ENCODE measurements around the gene PDAP1. TPM values are rescaled to one million over a fixed set of nuclear protein-coding genes. Genes with fewer than 3 reads are reported as not detected.
"Not testable (repeated sequence)": the region's sequence is repeated elsewhere in the genome, so short reads cannot be mapped to it uniquely, and the experiment has no call there.

PDAP1 gene
- total RNA-seq, 1 experiment from 2014 or later: 200 TPM

DNA sequence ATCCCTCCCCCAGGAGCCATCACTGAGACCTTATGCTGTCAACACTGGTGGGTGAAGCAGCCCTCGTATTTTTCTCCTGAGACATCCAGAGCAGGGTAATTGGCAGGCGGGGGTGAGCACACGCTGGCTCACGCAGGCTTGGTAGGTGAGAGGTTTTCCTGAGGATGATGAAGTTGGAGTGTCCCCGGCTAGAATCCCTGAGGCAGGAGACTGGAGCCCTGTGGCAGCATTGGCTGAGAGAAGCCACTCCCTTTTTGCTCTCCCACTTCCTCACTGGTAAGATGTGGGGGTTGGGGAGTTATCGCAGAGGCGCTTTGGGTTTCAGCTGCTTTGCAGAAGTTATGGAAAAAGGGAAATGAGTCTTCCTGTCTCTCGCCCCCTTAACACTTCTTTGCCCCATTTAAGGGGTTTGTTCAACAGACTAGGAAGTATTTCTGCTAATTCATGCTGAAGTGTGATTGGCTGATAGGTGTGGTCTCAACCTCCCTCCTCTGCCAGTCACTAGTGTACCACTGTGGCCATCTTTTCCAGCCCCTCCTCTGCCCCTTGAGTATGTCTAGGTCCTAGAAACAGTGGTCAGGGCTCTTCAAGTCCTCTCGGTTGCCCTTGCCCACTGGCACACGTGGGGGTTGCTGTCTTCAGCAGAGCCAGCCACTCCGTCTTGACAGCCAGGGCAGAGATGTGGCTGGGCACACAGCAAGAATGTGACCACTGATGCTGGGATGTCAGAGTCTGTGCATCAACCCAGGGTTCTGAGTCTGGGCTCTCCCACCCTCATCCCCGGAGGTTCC is 28.2 kb downstream of the PDAP1 start:
- ChIA-PET RAD21 (ENCODE audit: low non-redundant PET in 1 of 2, low total read pairs in 2 of 2, uncharacterized antibody in 2 of 2, unreplicated experiment in 2 of 2) (no interaction called here), CTCF (no interaction called here), POLR2A (no interaction called here)
- Histone ChIP-seq H3K79me2 (ENCODE audit: insufficient read depth, low read length) (peaks cover 85% of the 10 kb centered on the region), H3K27ac (ENCODE audit: low read depth, low read length) (peak overlapping the region; percentile 10; the same call in 1 of the 2 replicates), H4K20me1 (ENCODE audit: insufficient read depth) (no peaks in the 10 kb centered on the region), H3K4me2 (ENCODE audit: low read length) (peak overlapping the region; percentile 0; the same call in 1 of the 2 replicates), H3K27me3 (ENCODE audit: insufficient read depth, low read length) (no peaks in the 10 kb centered on the region), H3K36me3 (ENCODE audit: control insufficient read depth in 1 of 2, insufficient read depth in 2 of 2, low read length in 2 of 2) (peaks cover 5 to 25% of the 10 kb centered on the region in 2 experiments; a peak in 2 of 4 replicates), H2AFZ (ENCODE audit: low read depth, low read length, poor library complexity, severe bottlenecking) (no peak overlapping the region), H3K9me2 (ENCODE audit: insufficient read depth) (no peaks in the 10 kb centered on the region), H3K4me3 (replicated peaks in 1 of 2; ENCODE audit: low read depth in 1 of 2, low read length in 2 of 2) (no peak overlapping the region), H3K9me3 (ENCODE audit: control insufficient read depth in 1 of 2, insufficient read depth in 1 of 2, low read depth in 1 of 2, low read length in 2 of 2) (no peaks in the 10 kb centered on the region), H3K9ac (ENCODE audit: low read length) (no peak overlapping the region), H3K4me1 (ENCODE audit: control insufficient read depth in 1 of 2, insufficient read depth in 2 of 2, low read length in 2 of 2) (peaks cover 16 to 36% of the 10 kb centered on the region in 2 experiments; a peak in 3 of 4 replicates)
- ATAC-seq: no peak
- TF ChIP-seq SIN3A (IDR thresholded peaks at IDR 0.05; ENCODE audit: low read depth): no peak
- no peak for TF ChIP-seq CBX3 (IDR thresholded peaks at IDR 0.05; ENCODE audit: low read depth)
- no peak for TF ChIP-seq RAD21 (IDR thresholded peaks at IDR 0.05; ENCODE audit: low read depth)
- no peak for TF ChIP-seq ZFX (IDR thresholded peaks at IDR 0.05)
- intact Hi-C loops (cut with micrococcal nuclease): no loop called here
- no TSS peak for BruUV-seq (replicated peaks)
- no peak for DNase-seq (ENCODE audit: low read depth, low spot score)

DNA sequence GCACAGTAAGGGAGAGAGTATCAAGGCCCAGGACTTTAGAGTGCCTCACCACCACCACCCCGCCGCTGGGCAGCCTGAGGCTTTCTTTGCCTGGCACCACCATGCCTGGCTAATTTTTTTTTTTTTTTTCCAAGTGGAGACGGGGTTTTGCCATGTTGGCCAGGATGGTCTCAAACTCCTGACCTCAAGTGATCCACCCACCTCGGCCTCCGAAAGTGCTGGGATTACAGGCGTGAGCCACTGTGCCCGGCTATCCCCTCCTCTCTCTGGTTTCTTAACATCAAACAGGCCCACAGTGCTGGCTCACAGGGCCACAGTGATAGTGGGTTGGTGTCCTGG is 28.7 kb downstream of the PDAP1 start:
- H3K9me3 ChIP-seq (ENCODE audit: control insufficient read depth in 1 of 2, insufficient read depth in 1 of 2, low read depth in 1 of 2, low read length in 2 of 2); RAD21 ChIA-PET (ENCODE audit: low non-redundant PET in 1 of 2, low total read pairs in 2 of 2, uncharacterized antibody in 2 of 2, unreplicated experiment in 2 of 2); BruUV-seq (replicated peaks); ATAC-seq; POLR2A ChIA-PET; H2AFZ ChIP-seq (ENCODE audit: low read depth, low read length, poor library complexity, severe bottlenecking); CTCF ChIA-PET; H3K27me3 ChIP-seq (ENCODE audit: insufficient read depth, low read length); intact Hi-C loops (cut with micrococcal nuclease); H3K9me2 ChIP-seq (ENCODE audit: insufficient read depth); H3K9ac ChIP-seq (ENCODE audit: low read length); H4K20me1 ChIP-seq (ENCODE audit: insufficient read depth); H3K4me3 ChIP-seq (replicated peaks in 1 of 2; ENCODE audit: low read depth in 1 of 2, low read length in 2 of 2); DNase-seq (ENCODE audit: low read depth, low spot score): not testable (repeated sequence)
- Histone ChIP-seq H3K27ac (ENCODE audit: low read depth, low read length) (peak overlapping the region; percentile 10; the same call in 1 of the 2 replicates), H3K36me3 (ENCODE audit: control insufficient read depth in 1 of 2, insufficient read depth in 2 of 2, low read length in 2 of 2) (peaks cover 5 to 25% of the 10 kb centered on the region in 2 experiments; a peak in 2 of 4 replicates), H3K4me1 (ENCODE audit: control insufficient read depth in 1 of 2, insufficient read depth in 2 of 2, low read length in 2 of 2) (peaks cover 16 to 36% of the 10 kb centered on the region in 2 experiments; a peak in 3 of 4 replicates), H3K4me2 (ENCODE audit: low read length) (peak overlapping the region; percentile 0; the same call in 1 of the 2 replicates), H3K79me2 (ENCODE audit: insufficient read depth, low read length) (peaks cover 89% of the 10 kb centered on the region)
